Bone marrow (tissue), 2 donors: ENCODE results near the gene TTC34.

Source experiments
- DNase-seq, 2 donors: peaks; one replicate each; lab custom pipeline; 2025; lab: John Stamatoyannopoulos, UW

Gene TTC34

GRCh38 chr1:2641381-2642130, 159.9 kb downstream of the TTC34 start:
- no peak for DNase-seq

GRCh38 chr1:2640626-2641025, 160.9 kb downstream of the TTC34 start:
- no peak for DNase-seq

GRCh38 chr1:2639607-2640521, 161.6 kb downstream of the TTC34 start:
- no peak for DNase-seq

GRCh38 chr1:2639203-2639602, 162.3 kb downstream of the TTC34 start:
- DNase-seq = no peak

GRCh38 chr1:2638466-2639115, 162.9 kb downstream of the TTC34 start:
- no peak for DNase-seq

- DNase-seq = no peak
Measured at GRCh38 chr1:2637442-2638145, 163.9 kb downstream of the TTC34 start.

GRCh38 chr1:2636733-2637132, 164.8 kb downstream of the TTC34 start:
- no peak for DNase-seq

- no peak for DNase-seq
Measured at GRCh38 chr1:2635361-2636010, 166.0 kb downstream of the TTC34 start.

- no peak for DNase-seq
Measured at GRCh38 chr1:2633936-2634491, 167.5 kb downstream of the TTC34 start.

GRCh38 chr1:2633366-2633935, 168.0 kb downstream of the TTC34 start:
- DNase-seq = no peak

- DNase-seq = no peak
Measured at GRCh38 chr1:2632561-2633361, 168.7 kb downstream of the TTC34 start, which contains the start of gene MMEL1. TSS of gene MMEL1 (minus strand) at chr1:2633016. CDS start at chr1:2629484, 3,532 bp downstream.

GRCh38 chr1:2632051-2632430, 169.5 kb downstream of the TTC34 start:
- DNase-seq = no peak

GRCh38 chr1:2631136-2632050, 170.1 kb downstream of the TTC34 start:
- DNase-seq = no peak

- no peak for DNase-seq
Measured at GRCh38 chr1:2630498-2631135, 170.9 kb downstream of the TTC34 start.

GRCh38 chr1:2629627-2630497, 171.6 kb downstream of the TTC34 start:
- no peak for DNase-seq

- no peak for DNase-seq
Measured at GRCh38 chr1:2628933-2629626, 172.4 kb downstream of the TTC34 start.
